IMR-90 (cell line): ENCODE measurements around the gene LGI2. TPM values are rescaled to one million over a fixed set of nuclear protein-coding genes. Genes with fewer than 3 reads are reported as not detected.

Experiments used
- ATAC-seq: fragments of 200-7000 bp; cut with Tn5 transposase; 2 replicates; pipeline ENCODE4 v1.9.1; 2020; ENCODE audit warnings: low read depth, mild to moderate bottlenecking, moderate library complexity
- BruUV-seq: library from RNA; stranded (reverse); fragments of 400-500 nt; replicated peaks from 2 replicates; lab custom pipeline; 2021; lab: Mats Ljungman, UMichigan
- CTCF ChIA-PET: fragments of 300-600 bp; formaldehyde crosslinking; extraction: SDS; loops from one replicate; lab custom pipeline; 2021; ENCODE audit warnings: antibody characterized with exemption; lab: Yijun Ruan, JAX
- POLR2A ChIA-PET: fragments of 300-600 bp; sonication (Branson Sonifier 250); formaldehyde crosslinking; loops from one replicate; lab custom pipeline; 2022; ENCODE audit warnings: antibody characterized with exemption; ENCODE audit not compliant: unreplicated experiment; lab: Charles Lee
- DNase-seq: peaks from one replicate; pipeline ENCODE4 v3.0.0; 2013
- H2AFZ ChIP-seq: replicated peaks from 2 replicates; pipeline ENCODE3; 2013; ENCODE audit warnings: low read length, mild to moderate bottlenecking; ENCODE audit not compliant: poor library complexity
- H2AK5ac ChIP-seq: 2 replicates; pipeline ENCODE4 v1.6.1; 2013; ENCODE audit warnings: low read depth, low read length, inconsistent platforms
- H2AK9ac ChIP-seq: replicated peaks from 2 replicates; pipeline ENCODE3; 2013; ENCODE audit warnings: mild to moderate bottlenecking, low read depth, low read length, moderate library complexity; ENCODE audit not compliant: poor library complexity
- H2BK120ac ChIP-seq: 2 replicates; pipeline ENCODE4 v1.6.1; 2013; ENCODE audit warnings: low read depth, low read length, inconsistent platforms
- H2BK15ac ChIP-seq: 3 replicates; pipeline ENCODE4 v1.6.1; 2013; ENCODE audit warnings: low read depth, low read length, inconsistent platforms
- H2BK20ac ChIP-seq: 2 replicates; pipeline ENCODE4 v1.6.1; 2013; ENCODE audit warnings: low read depth, mild to moderate bottlenecking, inconsistent platforms, low read length, moderate library complexity
- H2BK5ac ChIP-seq: 2 replicates; pipeline ENCODE4 v1.6.1; 2013; ENCODE audit warnings: mild to moderate bottlenecking, low read depth, low read length, inconsistent platforms; ENCODE audit not compliant: poor library complexity, severe bottlenecking
- H3K14ac ChIP-seq: replicated peaks from 2 replicates; pipeline ENCODE4 v1.6.1; 2013; ENCODE audit warnings: low read depth, low read length, inconsistent platforms
- H3K18ac ChIP-seq: 2 replicates; pipeline ENCODE4 v1.6.1; 2013; ENCODE audit warnings: low read depth, low read length, control low read depth
- H3K23ac ChIP-seq: 2 replicates; pipeline ENCODE4 v1.6.1; 2013; ENCODE audit warnings: low read depth, low read length, inconsistent platforms
- H3K27ac ChIP-seq: 2 replicates; pipeline ENCODE4 v1.5.1; 2013; ENCODE audit warnings: mild to moderate bottlenecking, control low read depth, low read length; ENCODE audit not compliant: insufficient read depth
- H3K27me3 ChIP-seq: 2 replicates; pipeline ENCODE4 v1.6.1; 2013; ENCODE audit warnings: low read length; ENCODE audit not compliant: control insufficient read depth, insufficient read depth
- H3K36me3 ChIP-seq: 2 replicates; pipeline ENCODE4 v1.6.1; 2013; ENCODE audit warnings: low read length, mixed read lengths; ENCODE audit not compliant: control insufficient read depth, insufficient read depth
- H3K4ac ChIP-seq: 2 replicates; pipeline ENCODE4 v1.6.1; 2013; ENCODE audit warnings: low read depth, low read length, inconsistent platforms
- H3K4me1 ChIP-seq: 2 replicates; pipeline ENCODE4 v1.6.1; 2013; ENCODE audit warnings: low read length, mixed read lengths; ENCODE audit not compliant: control insufficient read depth, insufficient read depth
- H3K4me2 ChIP-seq: 2 replicates; pipeline ENCODE4 v1.6.1; 2013; ENCODE audit warnings: low read depth, mild to moderate bottlenecking, control low read depth, low read length, moderate library complexity
- H3K4me3 ChIP-seq: 2 replicates; pipeline ENCODE4 v1.5.1; 2013; ENCODE audit warnings: low read depth, mild to moderate bottlenecking, control low read depth, low read length, moderate library complexity; ENCODE audit not compliant: insufficient read depth
- H3K56ac ChIP-seq: 2 replicates; pipeline ENCODE4 v1.6.1; 2013; ENCODE audit warnings: low read length, inconsistent platforms; ENCODE audit not compliant: insufficient read depth; ENCODE audit errors: extremely low read depth
- H3K79me1 ChIP-seq, 2 experiments: 2 replicates each; pipeline ENCODE4 v1.6.1; 2013; ENCODE audit warnings: low read length in 2 of 2, inconsistent platforms in 1 of 2, low read depth in 1 of 2
- H3K9ac ChIP-seq: 2 replicates; pipeline ENCODE4 v1.6.1; 2013; ENCODE audit warnings: low read depth, low read length, control low read depth
- H3K9me1 ChIP-seq: 2 replicates; pipeline ENCODE4 v1.6.1; 2013; ENCODE audit warnings: low read length, inconsistent platforms; ENCODE audit not compliant: insufficient read depth
- H3K9me3 ChIP-seq: 2 replicates; pipeline ENCODE4 v1.6.1; 2013; ENCODE audit warnings: low read length; ENCODE audit not compliant: control insufficient read depth, insufficient read depth
- H4K20me1 ChIP-seq: 2 replicates; pipeline ENCODE4 v1.6.1; 2013; ENCODE audit warnings: low read length, inconsistent platforms; ENCODE audit not compliant: insufficient read depth
- H4K5ac ChIP-seq: 2 replicates; pipeline ENCODE4 v1.6.1; 2013; ENCODE audit warnings: mild to moderate bottlenecking, low read depth, low read length, control low read depth
- H4K8ac ChIP-seq, 2 experiments: 2 replicates each; pipeline ENCODE4 v1.6.1; 2013; ENCODE audit warnings: low read depth in 2 of 2, low read length in 2 of 2, control low read depth in 1 of 2, inconsistent platforms in 1 of 2
- H4K91ac ChIP-seq: 2 replicates; pipeline ENCODE4 v1.6.1; 2013; ENCODE audit warnings: low read depth, low read length, inconsistent platforms; ENCODE audit not compliant: insufficient read depth
- BHLHE40 ChIP-seq: fragments of 150-350 bp; IDR thresholded peaks from 2 replicates; pipeline ENCODE4 v1.6.1; 2016; ENCODE audit warnings: mild to moderate bottlenecking, low read depth, low read length
- CEBPB ChIP-seq: IDR thresholded peaks from 2 replicates; pipeline ENCODE4 v1.6.1; 2012; ENCODE audit warnings: low read depth, low read length, improper control_type of control experiment
- CHD1 ChIP-seq: IDR thresholded peaks from 2 replicates; pipeline ENCODE4 v1.6.1; 2012; ENCODE audit warnings: low read depth, low read length, improper control_type of control experiment
- MAFK ChIP-seq: IDR thresholded peaks from 2 replicates; pipeline ENCODE4 v1.6.1; 2012; ENCODE audit warnings: low read depth, low read length, improper control_type of control experiment
- MAZ ChIP-seq: IDR thresholded peaks from 2 replicates; pipeline ENCODE4 v1.6.1; 2012; ENCODE audit warnings: low read depth, mild to moderate bottlenecking, low read length, improper control_type of control experiment, moderate library complexity, borderline replicate concordance
- MXI1 ChIP-seq: IDR thresholded peaks from 2 replicates; pipeline ENCODE4 v1.6.1; 2012; ENCODE audit warnings: low read depth, mild to moderate bottlenecking, low read length, moderate library complexity, borderline replicate concordance
- NFE2L2 ChIP-seq: fragments of 150-350 bp; IDR thresholded peaks from 2 replicates; pipeline ENCODE4 v1.6.1; 2016; ENCODE audit warnings: low read depth, mild to moderate bottlenecking, low read length
- POLR2A ChIP-seq: IDR thresholded peaks from 2 replicates; pipeline ENCODE4 v1.6.1; 2012; ENCODE audit warnings: mild to moderate bottlenecking, low read depth, low read length
- RAD21 ChIP-seq: IDR thresholded peaks from 2 replicates; pipeline ENCODE4 v1.6.1; 2012; ENCODE audit warnings: low read length, improper control_type of control experiment
- RCOR1 ChIP-seq: IDR thresholded peaks from 2 replicates; pipeline ENCODE4 v1.6.1; 2012; ENCODE audit warnings: mild to moderate bottlenecking, low read length, improper control_type of control experiment; ENCODE audit not compliant: insufficient replicate concordance
- RFX5 ChIP-seq: IDR thresholded peaks from 2 replicates; pipeline ENCODE4 v1.8.0; 2012; ENCODE audit warnings: low read depth, mild to moderate bottlenecking, low read length, moderate library complexity
- SMC3 ChIP-seq: fragments of 150-350 bp; IDR thresholded peaks from 2 replicates; pipeline ENCODE4 v1.6.1; 2016; ENCODE audit warnings: low read depth, mild to moderate bottlenecking, antibody characterized with exemption, low read length, moderate library complexity
- WGBS, 2 experiments: methylation state at CpG; one replicate each; pipeline versions ENCODE4 v1.1.5 to v1.1.7; 2013; ENCODE audit warnings: missing lambda C conversion rate in 2 of 2; ENCODE audit not compliant: insufficient read length in 1 of 2; ENCODE audit errors: extremely low coverage in 2 of 2; 5-methylcytosine and 5-hydroxymethylcytosine counted together
- dilution Hi-C: fragments of 300-500 bp; cut with HindIII; formaldehyde crosslinking; loops from one replicate; pipeline ENCODE4 v1.14.3; 2018; ENCODE audit warnings: low sequenced_read_pairs; ENCODE audit not compliant: unreplicated experiment
- in situ Hi-C: fragments of 300-500 bp; cut with MboI; formaldehyde crosslinking; loops from 3 replicates; pipeline ENCODE4 v1.14.3; 2019; ENCODE audit warnings: low sequenced_read_pairs, inconsistent platforms, mixed read lengths
- intact Hi-C: fragments of 100-400 bp; cut with micrococcal nuclease; formaldehyde crosslinking; loops from 2 replicates; pipeline ENCODE4 v1.10.0; 2022
- polyA plus RNA-seq, 3 experiments: library from polyadenylated mRNA; depleted of rRNA; stranded (reverse); fragments of >200 nt; gene quantifications; 2 replicates each; pipeline ENCODE4 v1.2.3, GENCODE V29; 2012; ENCODE audit warnings: low replicate concordance in 1 of 3
- total RNA-seq: library from RNA; depleted of rRNA; stranded (reverse); fragments of >200 nt; gene quantifications from 2 replicates; pipeline ENCODE4 v1.2.3, GENCODE V29; 2012
- TF ChIP-seq, protein P1 (sequence below): fragments of 150-350 bp; IDR thresholded peaks from 2 replicates; pipeline ENCODE4 v1.6.1; 2016; ENCODE audit warnings: low read depth, mild to moderate bottlenecking, low read length, moderate library complexity, borderline replicate concordance
- TF ChIP-seq, protein P2 (sequence below): conservative IDR thresholded peaks from 2 replicates; pipeline ENCODE4 v1.5.1; 2012; ENCODE audit warnings: mild to moderate bottlenecking, low read depth, low read length, improper control_type of control experiment
- TF ChIP-seq, protein P3 (sequence below): fragments of 150-350 bp; IDR thresholded peaks from 2 replicates; pipeline ENCODE4 v1.6.1; 2017; ENCODE audit warnings: mild to moderate bottlenecking, antibody characterized with exemption, low read length, low read depth

Gene LGI2
- total and polyA plus RNA-seq, 2 of the 4 experiments (the other 2 are of a cell fraction): not detected

DNA sequence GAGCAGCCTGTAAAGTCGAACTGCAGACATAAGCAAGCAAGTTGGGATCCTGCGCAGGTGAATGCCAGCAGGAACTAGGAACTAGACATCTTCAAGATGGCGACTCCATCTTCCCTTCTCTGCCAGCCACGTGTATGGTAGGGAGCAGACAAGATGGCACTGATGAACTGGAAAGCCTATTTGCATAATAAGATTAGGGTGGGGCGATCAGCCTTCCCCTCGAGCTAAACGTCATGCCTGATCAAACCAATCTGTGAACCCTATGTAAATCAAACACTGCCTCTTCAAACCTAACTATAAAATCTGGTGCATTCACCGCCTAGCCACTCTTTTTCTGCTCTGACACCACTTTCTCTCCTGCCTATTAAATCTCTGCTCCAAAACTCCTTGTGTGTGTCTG, 28.1 kb upstream of the LGI2 start:
- no peaks in the 10 kb centered on the region for H3K4me1 ChIP-seq
- H4K8ac ChIP-seq: no peak overlapping the region
- H3K79me1 ChIP-seq: no peaks in the 10 kb centered on the region
- dilution Hi-C loops (no loop called here), in situ Hi-C loops (no loop called here), intact Hi-C loops (no loop called here)
- H4K20me1 ChIP-seq: no peaks in the 10 kb centered on the region
- H3K23ac ChIP-seq: no peak overlapping the region
- H3K9me3 ChIP-seq: no peaks in the 10 kb centered on the region
- no peaks in the 10 kb centered on the region for H3K9me1 ChIP-seq
- no peak overlapping the region for H3K56ac ChIP-seq
- no peak overlapping the region for H2BK5ac ChIP-seq
- H3K27ac ChIP-seq: no peak overlapping the region
- no peak overlapping the region for H3K18ac ChIP-seq
- H2AK9ac ChIP-seq: no peak overlapping the region
- DNase-seq: no peak
- TF ChIP-seq MAZ (no peak), RFX5 (no peak), NFE2L2 (no peak), CHD1 (no peak), POLR2A (no peak), SMC3 (no peak), MXI1 (no peak), RCOR1 (no peak), BHLHE40 (no peak), MAFK (no peak), RAD21 (no peak), CEBPB (no peak)
- TF ChIP-seq, protein P1, sequence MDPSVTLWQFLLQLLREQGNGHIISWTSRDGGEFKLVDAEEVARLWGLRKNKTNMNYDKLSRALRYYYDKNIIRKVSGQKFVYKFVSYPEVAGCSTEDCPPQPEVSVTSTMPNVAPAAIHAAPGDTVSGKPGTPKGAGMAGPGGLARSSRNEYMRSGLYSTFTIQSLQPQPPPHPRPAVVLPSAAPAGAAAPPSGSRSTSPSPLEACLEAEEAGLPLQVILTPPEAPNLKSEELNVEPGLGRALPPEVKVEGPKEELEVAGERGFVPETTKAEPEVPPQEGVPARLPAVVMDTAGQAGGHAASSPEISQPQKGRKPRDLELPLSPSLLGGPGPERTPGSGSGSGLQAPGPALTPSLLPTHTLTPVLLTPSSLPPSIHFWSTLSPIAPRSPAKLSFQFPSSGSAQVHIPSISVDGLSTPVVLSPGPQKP: no peak
- TF ChIP-seq, protein P2, sequence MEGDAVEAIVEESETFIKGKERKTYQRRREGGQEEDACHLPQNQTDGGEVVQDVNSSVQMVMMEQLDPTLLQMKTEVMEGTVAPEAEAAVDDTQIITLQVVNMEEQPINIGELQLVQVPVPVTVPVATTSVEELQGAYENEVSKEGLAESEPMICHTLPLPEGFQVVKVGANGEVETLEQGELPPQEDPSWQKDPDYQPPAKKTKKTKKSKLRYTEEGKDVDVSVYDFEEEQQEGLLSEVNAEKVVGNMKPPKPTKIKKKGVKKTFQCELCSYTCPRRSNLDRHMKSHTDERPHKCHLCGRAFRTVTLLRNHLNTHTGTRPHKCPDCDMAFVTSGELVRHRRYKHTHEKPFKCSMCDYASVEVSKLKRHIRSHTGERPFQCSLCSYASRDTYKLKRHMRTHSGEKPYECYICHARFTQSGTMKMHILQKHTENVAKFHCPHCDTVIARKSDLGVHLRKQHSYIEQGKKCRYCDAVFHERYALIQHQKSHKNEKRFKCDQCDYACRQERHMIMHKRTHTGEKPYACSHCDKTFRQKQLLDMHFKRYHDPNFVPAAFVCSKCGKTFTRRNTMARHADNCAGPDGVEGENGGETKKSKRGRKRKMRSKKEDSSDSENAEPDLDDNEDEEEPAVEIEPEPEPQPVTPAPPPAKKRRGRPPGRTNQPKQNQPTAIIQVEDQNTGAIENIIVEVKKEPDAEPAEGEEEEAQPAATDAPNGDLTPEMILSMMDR: no peak
- TF ChIP-seq, protein P3, sequence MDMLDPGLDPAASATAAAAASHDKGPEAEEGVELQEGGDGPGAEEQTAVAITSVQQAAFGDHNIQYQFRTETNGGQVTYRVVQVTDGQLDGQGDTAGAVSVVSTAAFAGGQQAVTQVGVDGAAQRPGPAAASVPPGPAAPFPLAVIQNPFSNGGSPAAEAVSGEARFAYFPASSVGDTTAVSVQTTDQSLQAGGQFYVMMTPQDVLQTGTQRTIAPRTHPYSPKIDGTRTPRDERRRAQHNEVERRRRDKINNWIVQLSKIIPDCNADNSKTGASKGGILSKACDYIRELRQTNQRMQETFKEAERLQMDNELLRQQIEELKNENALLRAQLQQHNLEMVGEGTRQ: no peak
- H3K36me3 ChIP-seq: no peaks in the 10 kb centered on the region
- no peak overlapping the region for H3K4ac ChIP-seq
- H3K27me3 ChIP-seq: peaks cover 19% of the 10 kb centered on the region
- ATAC-seq: no peak
- BruUV-seq: no TSS peak
- WGBS, 2 experiments: 100% methylated on average over 1 of the region's 8 CpGs; no CpG with 5 or more reads in 1 of the 2 experiments
- no peak overlapping the region for H2BK20ac ChIP-seq
- H2BK120ac ChIP-seq: no peak overlapping the region
- no peak overlapping the region for H3K4me2 ChIP-seq
- H4K91ac ChIP-seq: no peak overlapping the region
- H3K4me3 ChIP-seq: no peak overlapping the region
- ChIA-PET POLR2A (no interaction called here), CTCF (no interaction called here)
- no peak overlapping the region for H3K14ac ChIP-seq
- H3K9ac ChIP-seq: no peak overlapping the region
- H4K5ac ChIP-seq: no peak overlapping the region
- H2AFZ ChIP-seq: no peak overlapping the region
- H2BK15ac ChIP-seq: no peak overlapping the region
- no peak overlapping the region for H2AK5ac ChIP-seq
